ENCODE results near the gene PPEF2. TPM values are rescaled to one million over a fixed set of nuclear protein-coding genes. Genes with fewer than 3 reads are reported as not detected.

PPEF2 gene
- total RNA-seq, 2 experiments from 2014 or later = 0.17 TPM

DNA sequence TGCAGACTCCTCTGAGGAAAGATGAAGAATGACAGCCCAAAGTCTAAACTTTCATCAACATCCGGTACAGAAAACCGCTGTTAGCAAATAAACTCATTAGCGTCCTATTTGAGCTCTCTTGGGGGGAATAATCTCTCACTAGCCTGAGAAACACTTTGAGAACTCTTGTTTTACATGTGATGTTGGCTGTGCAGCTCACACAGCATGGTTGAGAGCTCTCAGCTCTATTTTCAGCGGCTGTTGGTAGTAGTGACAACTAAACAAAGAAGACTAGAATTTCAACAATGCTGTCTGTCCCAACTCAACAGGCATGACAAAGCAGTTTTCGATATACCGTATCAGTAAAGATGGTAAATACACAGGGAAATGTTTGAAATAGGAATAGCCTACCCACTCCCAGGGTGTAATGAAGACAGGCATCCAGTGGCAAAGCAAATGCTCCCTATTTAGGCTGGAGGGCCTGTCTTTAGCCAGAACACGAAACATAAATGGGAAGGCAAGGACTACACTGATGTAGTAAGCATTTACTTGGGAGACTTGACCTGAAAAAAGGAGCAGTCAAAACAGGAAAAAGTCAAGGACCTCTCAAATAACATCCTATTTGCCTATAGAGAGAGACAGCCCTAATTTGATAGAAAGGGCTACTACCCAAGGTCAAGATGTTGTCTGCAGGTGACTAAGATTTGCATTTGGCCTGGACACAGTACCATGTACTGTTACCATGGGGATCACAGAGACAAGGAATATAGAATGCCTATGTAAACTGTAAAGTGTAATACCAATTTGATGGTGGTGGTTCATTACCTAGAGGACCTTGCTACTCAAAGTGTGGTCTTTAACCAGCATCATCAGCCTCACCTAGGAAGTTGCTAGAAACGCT, 60.4 kb downstream of the PPEF2 start:
- no peak overlapping the region for H3K4me3 Mint-ChIP-seq
- H3K27me3 Mint-ChIP-seq = no peaks in the 10 kb centered on the region
- H3K27ac Mint-ChIP-seq = no peak overlapping the region
- ATAC-seq (ENCODE audit: low read depth) (no peak), DNase-seq (no peak)
- H3K9me3 Mint-ChIP-seq = no peaks in the 10 kb centered on the region
- POLR2A ChIA-PET = no interaction called here
- H3K4me1 Mint-ChIP-seq = peaks cover 3% of the 10 kb centered on the region
- H3K36me3 Mint-ChIP-seq = no peaks in the 10 kb centered on the region

GRCh38 chr4:75834772-75835154, 67.5 kb downstream of the PPEF2 start:
- DNase-seq (no peak), ATAC-seq (ENCODE audit: low read depth) (no peak)
- Mint-ChIP-seq H3K4me3 (no peak overlapping the region), H3K36me3 (no peaks in the 10 kb centered on the region), H3K27ac (no peak overlapping the region), H3K27me3 (peaks cover 4% of the 10 kb centered on the region), H3K9me3 (no peaks in the 10 kb centered on the region), H3K4me1 (peaks cover 2% of the 10 kb centered on the region)
- POLR2A ChIA-PET = no interaction called here

DNA sequence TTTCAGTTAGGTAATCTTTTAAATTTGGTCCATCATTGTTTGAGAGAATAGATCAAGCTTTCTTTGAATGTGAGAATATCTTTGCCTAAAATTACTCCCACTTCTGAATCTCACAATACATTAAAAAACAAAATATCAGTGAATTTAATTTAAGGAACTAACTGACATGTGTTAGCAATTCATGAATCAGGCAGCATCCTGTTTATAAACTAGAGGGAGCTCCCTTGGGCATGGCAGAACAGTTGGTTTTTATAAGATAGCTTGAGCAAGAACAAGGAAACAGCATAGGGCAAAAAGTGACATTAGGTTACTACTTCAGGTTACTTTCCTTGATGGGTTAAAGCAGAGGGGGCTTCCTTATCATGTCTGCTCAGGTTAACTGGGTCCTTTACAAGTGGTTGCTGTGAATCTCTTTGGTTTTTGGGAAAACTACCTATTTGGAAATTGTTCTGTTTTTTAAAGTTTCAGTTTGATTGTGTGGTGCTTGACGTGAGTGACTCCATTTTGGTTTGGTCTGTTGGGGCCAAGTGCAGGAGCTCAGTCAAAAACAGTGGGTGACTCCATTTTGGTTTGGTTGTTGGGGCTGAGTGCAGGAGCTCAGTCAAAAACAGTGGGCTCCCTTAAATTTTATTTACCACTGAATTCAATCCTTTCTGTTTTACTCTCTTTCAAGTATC, 68.0 kb downstream of the PPEF2 start:
- Mint-ChIP-seq H3K4me3 (no peak overlapping the region), H3K9me3 (no peaks in the 10 kb centered on the region), H3K27ac (no peak overlapping the region), H3K36me3 (no peaks in the 10 kb centered on the region), H3K4me1 (peaks cover 2% of the 10 kb centered on the region), H3K27me3 (peaks cover 4% of the 10 kb centered on the region)
- no peak for ATAC-seq (ENCODE audit: low read depth)
- POLR2A ChIA-PET = no interaction called here
- DNase-seq = no peak

- Mint-ChIP-seq H3K27me3 (peaks cover 10% of the 10 kb centered on the region), H3K4me3 (no peak overlapping the region), H3K36me3 (no peaks in the 10 kb centered on the region), H3K9me3 (no peaks in the 10 kb centered on the region), H3K27ac (no peak overlapping the region), H3K4me1 (peaks cover 2% of the 10 kb centered on the region)
- POLR2A ChIA-PET = no interaction called here
- no peak for DNase-seq
- no peak for ATAC-seq (ENCODE audit: low read depth)
Measured at GRCh38 chr4:75831856-75832405, 70.3 kb downstream of the PPEF2 start.

DNA sequence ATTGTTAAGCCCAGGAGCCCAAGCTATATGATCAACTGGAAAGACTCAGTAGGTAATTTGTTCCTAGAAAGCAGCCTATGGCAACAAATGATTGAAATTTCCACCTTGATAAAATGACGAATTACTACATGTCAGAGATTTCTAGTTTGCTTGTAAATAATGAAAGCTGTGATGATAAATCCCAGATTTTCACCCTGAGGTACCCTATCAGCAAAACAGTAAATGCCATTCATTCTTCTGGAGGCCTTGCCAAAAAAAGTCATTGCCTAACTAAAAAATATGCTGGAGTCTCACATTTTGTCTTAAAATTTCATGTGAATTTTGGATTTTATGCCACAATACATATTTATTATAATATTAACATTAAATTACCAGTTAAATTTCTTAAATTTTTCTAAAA, 71.3 kb downstream of the PPEF2 start:
- H3K27ac Mint-ChIP-seq = no peak overlapping the region
- no peaks in the 10 kb centered on the region for H3K9me3 Mint-ChIP-seq
- ATAC-seq (ENCODE audit: low read depth) (no peak), DNase-seq (no peak)
- H3K4me3 Mint-ChIP-seq = no peak overlapping the region
- H3K27me3 Mint-ChIP-seq = peaks cover 10% of the 10 kb centered on the region
- peaks cover 2% of the 10 kb centered on the region for H3K4me1 Mint-ChIP-seq
- no peaks in the 10 kb centered on the region for H3K36me3 Mint-ChIP-seq
- POLR2A ChIA-PET = no interaction called here

- Mint-ChIP-seq H3K27me3 (peaks cover 4% of the 10 kb centered on the region), H3K4me1 (no peaks in the 10 kb centered on the region), H3K36me3 (no peaks in the 10 kb centered on the region), H3K27ac (no peak overlapping the region), H3K4me3 (no peak overlapping the region), H3K9me3 (no peaks in the 10 kb centered on the region)
- POLR2A ChIA-PET = no interaction called here
- ATAC-seq (ENCODE audit: low read depth) (no peak), DNase-seq (no peak)
Measured at GRCh38 chr4:75823812-75824211, 78.4 kb downstream of the PPEF2 start.

- Mint-ChIP-seq H3K36me3 (no peaks in the 10 kb centered on the region), H3K4me1 (no peaks in the 10 kb centered on the region), H3K4me3 (no peak overlapping the region), H3K27ac (no peak overlapping the region), H3K9me3 (no peaks in the 10 kb centered on the region), H3K27me3 (no peaks in the 10 kb centered on the region)
- ATAC-seq (ENCODE audit: low read depth) (no peak), DNase-seq (no peak)
- POLR2A ChIA-PET = no interaction called here
Measured at GRCh38 chr4:75822416-75822815, 79.8 kb downstream of the PPEF2 start.

- no peak for DNase-seq
- no peak overlapping the region for H3K4me3 Mint-ChIP-seq
- H3K4me1 Mint-ChIP-seq = no peaks in the 10 kb centered on the region
- H3K9me3 Mint-ChIP-seq = no peaks in the 10 kb centered on the region
- no peaks in the 10 kb centered on the region for H3K27me3 Mint-ChIP-seq
- POLR2A ChIA-PET = no interaction called here
- ATAC-seq (ENCODE audit: low read depth) = no peak
- peaks cover under 1% of the 10 kb centered on the region for H3K36me3 Mint-ChIP-seq
- no peak overlapping the region for H3K27ac Mint-ChIP-seq
Measured at GRCh38 chr4:75821966-75822365, 80.3 kb downstream of the PPEF2 start.

- Mint-ChIP-seq H3K9me3 (no peaks in the 10 kb centered on the region), H3K4me3 (no peak overlapping the region), H3K4me1 (no peaks in the 10 kb centered on the region), H3K36me3 (peaks cover 3% of the 10 kb centered on the region), H3K27ac (no peak overlapping the region), H3K27me3 (no peaks in the 10 kb centered on the region)
- POLR2A ChIA-PET = no interaction called here
- DNase-seq (no peak), ATAC-seq (ENCODE audit: low read depth) (no peak)
Measured at GRCh38 chr4:75821216-75821615, 81.0 kb downstream of the PPEF2 start.

DNA sequence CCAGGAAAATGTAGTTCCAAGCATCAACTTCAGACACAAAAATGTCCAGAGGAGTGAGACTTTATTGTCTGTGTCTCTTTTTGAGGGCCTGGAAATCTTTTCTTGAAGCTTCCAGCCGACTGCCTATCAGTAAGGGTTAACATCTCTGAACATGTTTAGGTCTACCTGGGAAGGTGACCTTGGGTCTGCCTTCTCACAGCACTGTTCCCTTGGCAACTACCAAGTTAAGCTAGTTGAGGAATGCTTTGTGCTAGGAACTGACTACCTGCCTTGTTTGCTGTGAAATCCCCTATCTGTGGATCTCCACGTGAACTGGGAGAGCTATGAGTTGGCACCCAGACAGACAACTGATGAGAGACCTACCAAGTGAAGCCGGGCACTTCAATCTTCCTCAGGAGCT, 81.6 kb downstream of the PPEF2 start:
- peaks cover 8% of the 10 kb centered on the region for H3K36me3 Mint-ChIP-seq
- ATAC-seq (ENCODE audit: low read depth) (no peak), DNase-seq (no peak)
- POLR2A ChIA-PET = no interaction called here
- H3K9me3 Mint-ChIP-seq = no peaks in the 10 kb centered on the region
- no peak overlapping the region for H3K4me3 Mint-ChIP-seq
- H3K4me1 Mint-ChIP-seq = no peaks in the 10 kb centered on the region
- no peak overlapping the region for H3K27ac Mint-ChIP-seq
- H3K27me3 Mint-ChIP-seq = no peaks in the 10 kb centered on the region

- Mint-ChIP-seq H3K36me3 (peaks cover 12% of the 10 kb centered on the region), H3K27ac (no peak overlapping the region), H3K27me3 (no peaks in the 10 kb centered on the region), H3K4me1 (no peaks in the 10 kb centered on the region), H3K9me3 (no peaks in the 10 kb centered on the region), H3K4me3 (no peak overlapping the region)
- DNase-seq (no peak), ATAC-seq (ENCODE audit: low read depth) (no peak)
- POLR2A ChIA-PET = no interaction called here
Measured at GRCh38 chr4:75820197-75820596, 82.1 kb downstream of the PPEF2 start.

DNA sequence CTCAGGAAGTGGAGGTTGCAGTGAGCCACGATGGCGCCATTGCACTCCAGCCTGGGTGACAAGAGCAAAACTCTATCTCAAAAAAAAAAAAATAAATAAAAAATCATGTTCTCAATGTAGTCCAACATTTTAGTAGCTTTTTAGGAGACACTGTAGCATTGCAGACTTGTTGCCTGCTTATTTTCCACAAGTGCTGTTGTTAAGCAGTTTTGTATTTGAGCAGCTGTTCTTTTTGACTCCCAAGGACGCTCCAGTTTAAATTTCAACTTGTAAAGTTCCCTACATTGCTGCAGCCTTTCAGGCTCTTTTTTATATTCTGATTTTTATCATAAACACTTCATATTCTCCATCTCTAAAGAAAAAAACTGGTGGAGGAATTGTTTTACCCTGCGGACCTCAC, 83.1 kb downstream of the PPEF2 start:
- Mint-ChIP-seq H3K36me3 (peaks cover 21% of the 10 kb centered on the region), H3K9me3 (no peaks in the 10 kb centered on the region), H3K4me3 (no peak overlapping the region), H3K27me3 (no peaks in the 10 kb centered on the region), H3K4me1 (peaks cover 2% of the 10 kb centered on the region), H3K27ac (no peak overlapping the region)
- DNase-seq (no peak), ATAC-seq (ENCODE audit: low read depth) (no peak)
- POLR2A ChIA-PET = no interaction called here

DNA sequence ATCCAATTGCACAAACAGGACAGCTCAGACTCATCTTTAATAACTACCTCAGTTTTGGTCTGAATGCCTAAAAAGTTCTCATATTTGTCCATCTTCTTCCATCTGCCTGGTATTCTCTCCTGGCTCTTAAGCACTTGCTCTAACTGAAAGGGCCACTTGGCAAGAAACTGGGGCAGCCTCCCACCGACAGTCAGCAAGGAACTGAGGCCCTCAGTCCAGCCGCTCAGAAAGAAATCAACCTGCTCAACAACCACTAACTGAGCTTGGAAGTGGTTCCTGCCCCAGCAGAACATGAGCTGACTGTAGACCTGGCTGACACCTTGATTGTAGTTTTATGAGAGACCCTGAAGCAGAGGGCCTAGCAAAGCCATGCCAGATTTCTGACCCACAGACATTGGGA, 84.4 kb downstream of the PPEF2 start:
- Mint-ChIP-seq H3K27ac (no peak overlapping the region), H3K27me3 (no peaks in the 10 kb centered on the region), H3K9me3 (no peaks in the 10 kb centered on the region), H3K4me1 (peaks cover 2% of the 10 kb centered on the region), H3K36me3 (peaks cover 21% of the 10 kb centered on the region), H3K4me3 (no peak overlapping the region)
- DNase-seq = no peak
- ATAC-seq (ENCODE audit: low read depth) = no peak
- POLR2A ChIA-PET = no interaction called here

All from activated naive CD8-positive, alpha-beta T cell treated with anti-CD3 and anti-CD28 coated beads, Interleukin-2, amount 10 ng/mL, durations not matched to agents 7 days and 5 days (primary cell).